GM19023 (cell line): Measurements from ENCODE around the gene GRK2.
"Not testable (repeated sequence)": the region's sequence is repeated elsewhere in the genome, so short reads cannot be mapped to it uniquely, and the experiment has no call there.

Experiments
- ATAC-seq: cut with Tn5 transposase; IDR thresholded peaks from one replicate; pipeline ENCODE4 v1.9.1; 2021; ENCODE audit warnings: mild to moderate bottlenecking, moderate library complexity; ENCODE audit not compliant: unreplicated experiment

GRK2 gene

GRCh38 chr11:67311051-67311555 is 44.8 kb downstream of the GRK2 start:
- ATAC-seq: no peak

DNA sequence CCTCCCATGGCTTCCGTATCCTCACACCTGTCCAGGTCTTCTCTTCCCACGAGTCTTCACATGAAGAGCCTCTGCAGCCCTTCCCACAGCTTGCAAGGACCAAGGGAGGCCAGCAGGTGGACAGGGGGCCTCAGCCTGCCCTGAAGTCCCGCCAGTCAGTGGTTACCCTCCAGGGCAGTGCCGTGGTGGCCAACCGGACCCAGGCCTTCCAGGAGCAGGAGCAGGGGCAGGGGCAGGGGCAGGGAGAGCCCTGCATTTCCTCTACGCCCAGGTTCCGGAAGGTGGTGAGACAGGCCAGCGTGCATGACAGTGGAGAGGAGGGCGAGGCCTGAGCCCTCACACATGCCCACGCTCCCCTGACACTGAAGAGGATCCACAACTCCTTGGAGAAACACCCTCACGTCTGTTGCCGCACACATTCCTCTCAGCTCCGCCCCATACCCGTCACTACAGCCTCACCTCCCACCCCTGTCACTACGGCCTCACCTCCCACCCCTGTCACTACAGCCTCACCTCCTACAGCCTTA is 45.3 kb downstream of the GRK2 start:
- no peak for ATAC-seq

GRCh38 chr11:67312187-67313021 is 46.1 kb downstream of the GRK2 start:
- ATAC-seq: no peak

GRCh38 chr11:67313125-67313890 is 47.0 kb downstream of the GRK2 start:
- no peak for ATAC-seq

DNA sequence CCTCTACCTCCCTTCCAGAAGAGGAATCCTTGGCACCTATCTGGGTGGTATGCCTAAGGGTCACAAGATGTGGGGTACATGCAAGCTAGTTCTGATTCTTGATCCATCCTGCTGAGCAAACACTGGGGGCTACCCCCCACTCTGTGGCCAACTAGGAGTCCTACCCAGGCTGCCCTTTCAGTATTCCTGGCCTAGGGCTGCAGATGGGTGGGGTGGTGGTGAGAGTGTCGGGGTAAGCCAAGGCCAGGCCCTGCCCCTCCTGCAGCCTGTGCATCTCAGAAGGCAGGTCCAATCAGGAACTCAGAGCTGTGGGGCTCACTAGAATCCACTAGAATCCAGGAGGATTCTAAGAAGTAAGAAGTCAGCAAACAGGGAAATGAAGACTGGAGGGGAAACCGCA is 47.9 kb downstream of the GRK2 start:
- no peak for ATAC-seq

DNA sequence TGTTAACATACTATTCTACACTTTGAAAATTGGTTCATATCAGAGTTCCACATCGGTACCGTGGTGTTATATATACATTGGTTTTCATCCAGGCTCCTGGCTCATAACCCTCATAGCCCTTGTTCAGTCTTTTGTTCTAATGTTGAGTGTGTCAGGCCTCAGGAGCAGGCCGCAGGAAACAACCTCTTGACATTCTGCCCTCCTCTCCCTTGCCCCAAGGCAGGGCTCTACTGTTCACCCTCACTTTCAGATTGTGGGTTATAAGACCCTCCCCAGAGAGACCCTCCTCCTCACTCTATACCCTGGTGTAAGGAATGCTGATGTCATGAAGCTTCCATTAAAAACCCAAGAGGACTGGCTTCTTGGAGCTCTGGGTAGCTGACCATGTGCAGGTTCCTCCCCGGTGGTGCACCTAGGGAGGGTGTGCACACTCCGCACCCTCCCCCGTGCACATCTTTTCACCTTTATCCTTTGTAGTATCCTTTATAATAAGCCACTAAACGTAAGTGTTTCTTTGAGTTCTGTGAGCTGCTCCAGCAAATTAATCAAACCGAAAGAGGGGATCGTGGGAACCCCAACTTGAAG is 49.1 kb downstream of the GRK2 start:
- ATAC-seq: no peak

- no peak for ATAC-seq
Measured at GRCh38 chr11:67316882-67317204, 50.6 kb downstream of the GRK2 start.

- peak; percentile 76 for ATAC-seq
Measured at GRCh38 chr11:67317205-67317887, 51.1 kb downstream of the GRK2 start.

GRCh38 chr11:67317888-67318555 is 51.7 kb downstream of the GRK2 start:
- ATAC-seq: no peak

GRCh38 chr11:67318876-67319275 is 52.6 kb downstream of the GRK2 start:
- not testable (repeated sequence) for ATAC-seq

DNA sequence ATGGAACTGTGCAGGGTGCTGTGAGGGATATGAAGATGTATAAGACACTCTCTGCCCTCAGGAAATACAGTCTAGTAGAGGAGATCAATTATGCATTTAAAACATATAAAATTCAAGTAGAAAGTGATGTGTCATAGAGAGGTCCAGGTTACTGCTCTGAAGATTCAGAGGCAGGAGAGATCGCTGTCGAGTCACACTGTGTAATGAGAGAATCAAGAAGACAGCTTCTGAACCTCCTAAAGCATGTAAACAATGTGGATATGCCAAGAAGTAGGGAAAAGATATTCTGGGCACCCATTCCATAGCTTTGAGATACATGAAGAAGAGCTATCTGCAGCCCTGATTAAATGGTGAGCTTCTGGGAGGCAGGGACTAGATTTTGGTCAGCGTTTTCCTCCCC is 53.7 kb downstream of the GRK2 start:
- no peak for ATAC-seq

GRCh38 chr11:67320691-67321090 is 54.4 kb downstream of the GRK2 start:
- no peak for ATAC-seq

DNA sequence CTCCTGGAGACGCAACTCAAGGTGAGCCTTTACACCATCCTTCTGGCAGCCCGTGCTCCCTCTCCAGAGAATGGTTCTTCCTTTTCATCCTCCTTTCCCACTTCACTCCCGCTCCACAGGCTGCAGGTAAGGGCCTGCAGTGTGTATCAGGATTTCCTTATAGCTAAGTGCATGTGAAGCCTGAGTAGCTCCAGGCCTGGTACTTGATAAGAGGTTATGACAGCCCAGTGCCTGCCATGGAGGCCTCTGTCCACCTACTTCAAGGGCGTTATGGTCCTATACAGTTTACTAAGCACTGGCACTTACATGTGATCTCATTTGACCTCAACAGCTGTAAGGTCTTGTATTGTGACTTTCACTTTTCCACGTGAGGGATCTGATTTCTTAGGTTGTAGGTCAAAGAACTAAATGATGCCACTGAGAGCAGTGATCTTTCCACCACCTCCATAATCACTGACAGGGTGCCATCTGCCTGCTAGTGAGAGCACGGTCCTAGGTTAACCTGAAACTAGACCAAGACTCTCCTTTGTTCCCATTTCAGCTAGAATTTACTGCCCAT is 55.1 kb downstream of the GRK2 start:
- ATAC-seq: no peak

DNA sequence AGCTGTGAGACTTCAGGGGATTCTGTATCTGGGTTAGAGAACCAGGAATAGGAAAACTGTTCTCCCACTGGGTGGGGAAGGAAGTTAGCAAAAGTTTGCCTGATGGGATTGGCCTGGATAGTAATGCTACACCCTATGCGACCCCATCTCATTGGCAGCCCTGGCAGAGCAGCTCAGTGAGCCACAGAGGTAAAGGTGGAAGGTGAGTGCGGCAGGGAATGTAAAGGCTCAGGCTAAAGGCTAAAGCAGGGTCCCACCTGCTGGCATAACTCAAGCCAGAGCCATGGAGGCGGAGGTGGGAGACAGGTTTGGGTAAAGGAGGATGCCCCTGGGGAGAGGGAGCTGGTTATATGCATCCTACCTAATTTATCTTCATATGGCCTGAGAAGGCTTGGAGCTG is 55.8 kb downstream of the GRK2 start:
- ATAC-seq: no peak

DNA sequence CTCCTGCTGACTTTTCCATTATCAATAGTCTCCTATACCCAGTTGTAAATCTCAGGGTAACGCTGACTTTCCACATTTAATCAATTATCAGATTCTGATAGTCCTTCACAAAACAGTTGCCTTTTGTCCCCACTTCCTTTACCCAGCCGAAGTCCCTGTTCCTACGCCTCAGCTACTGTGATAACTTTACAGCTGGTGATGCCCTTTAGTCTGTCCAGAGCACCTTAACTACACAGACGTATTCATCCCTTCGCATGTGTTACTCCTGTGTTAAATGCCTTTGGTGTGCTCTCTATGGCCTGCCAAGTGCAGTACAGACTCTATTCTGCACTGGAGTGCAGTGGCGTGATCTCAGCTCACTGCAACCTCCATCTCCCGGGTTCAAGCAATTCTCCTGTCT is 57.3 kb downstream of the GRK2 start:
- ATAC-seq: no peak

DNA sequence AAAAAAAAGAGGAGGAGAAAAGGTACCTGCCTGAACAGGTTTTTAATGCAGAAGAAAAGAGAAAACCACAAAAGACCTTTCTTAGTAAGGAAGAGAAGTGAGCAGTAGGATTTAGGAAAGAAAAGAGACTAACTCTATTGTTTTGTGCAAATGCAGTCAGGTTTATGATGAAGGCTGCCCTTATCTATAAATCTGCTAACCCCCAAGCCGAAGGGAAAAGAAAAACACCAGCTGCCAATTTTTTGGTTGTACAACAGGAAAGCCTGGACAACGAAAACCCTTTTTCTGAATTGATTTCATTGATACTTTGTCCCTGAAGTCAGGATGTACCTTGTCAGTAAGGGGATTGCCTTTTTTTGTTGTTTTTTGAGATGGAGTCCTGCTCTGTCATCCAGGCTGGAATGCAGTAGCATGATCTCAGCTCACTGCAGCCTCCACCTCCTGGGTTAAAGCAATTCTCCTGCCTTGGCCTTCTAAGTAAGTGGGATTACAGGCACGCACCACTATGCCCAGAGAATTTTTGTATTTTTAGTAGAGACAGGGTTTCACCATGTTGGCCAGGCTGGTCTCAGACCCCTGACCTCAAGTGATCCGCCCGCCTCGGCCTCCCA is 65.9 kb downstream of the GRK2 start:
- ATAC-seq: no peak
